GM19193 (cell line): ENCODE measurements around the gene BOLL.

Source experiments
- POLR2A ChIP-seq: IDR thresholded peaks from 4 replicates; pipeline ENCODE4 v1.6.1; 2011; ENCODE audit not compliant: insufficient read depth, insufficient read length; ENCODE audit errors: extremely low read depth

Gene BOLL

GRCh38 chr2:197804049-197804757, 19.1 kb upstream of the BOLL start, which contains the start of gene PLCL1:
PLCL1 (plus strand) TSS chr2:197804593.
- TF ChIP-seq POLR2A, result no peak

GRCh38 chr2:197803033-197803444, 17.9 kb upstream of the BOLL start:
- TF ChIP-seq POLR2A, result no peak

- no peak for TF ChIP-seq POLR2A
Observed at GRCh38 chr2:197801033-197801432, 15.9 kb upstream of the BOLL start.

- TF ChIP-seq POLR2A, result no peak
Observed at GRCh38 chr2:197800091-197800490, 15.0 kb upstream of the BOLL start.

GRCh38 chr2:197799068-197799467, 13.9 kb upstream of the BOLL start:
- no peak for TF ChIP-seq POLR2A

- TF ChIP-seq POLR2A, result no peak
Observed at GRCh38 chr2:197798187-197798586, 13.1 kb upstream of the BOLL start.

DNA sequence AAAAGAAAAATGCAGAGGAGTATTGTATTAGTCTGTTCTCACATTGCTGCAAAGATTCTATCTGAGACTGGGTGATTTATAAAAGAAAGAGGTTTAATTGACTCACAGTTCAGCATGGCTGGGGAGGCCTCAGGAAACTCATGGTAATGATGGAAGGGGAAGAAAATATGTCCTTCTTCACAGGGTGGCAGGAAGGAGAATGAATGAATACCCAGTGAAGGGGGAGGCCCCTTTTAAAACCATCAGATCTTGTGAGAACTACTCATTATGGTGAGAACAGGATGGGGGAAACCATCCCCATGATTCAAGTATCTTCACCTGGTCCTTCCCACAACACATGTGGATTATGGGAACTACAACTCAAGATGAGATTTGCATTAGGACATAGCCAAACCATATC, 10.2 kb upstream of the BOLL start:
- TF ChIP-seq POLR2A, result no peak

GRCh38 chr2:197793456-197793855, 8.3 kb upstream of the BOLL start:
- no peak for TF ChIP-seq POLR2A

- TF ChIP-seq POLR2A, result no peak
Observed at GRCh38 chr2:197786010-197786877, 1.1 kb upstream of the BOLL start.

GRCh38 chr2:197782126-197782525, 3.0 kb downstream of the BOLL start:
- TF ChIP-seq POLR2A, result no peak

GRCh38 chr2:197779261-197779660, 5.9 kb downstream of the BOLL start:
- no peak for TF ChIP-seq POLR2A

GRCh38 chr2:197777823-197778407, 7.2 kb downstream of the BOLL start:
- no peak for TF ChIP-seq POLR2A

- no peak for TF ChIP-seq POLR2A
Observed at GRCh38 chr2:197760293-197760657, 24.8 kb downstream of the BOLL start.

GRCh38 chr2:197759625-197760292, 25.4 kb downstream of the BOLL start:
- no peak for TF ChIP-seq POLR2A

DNA sequence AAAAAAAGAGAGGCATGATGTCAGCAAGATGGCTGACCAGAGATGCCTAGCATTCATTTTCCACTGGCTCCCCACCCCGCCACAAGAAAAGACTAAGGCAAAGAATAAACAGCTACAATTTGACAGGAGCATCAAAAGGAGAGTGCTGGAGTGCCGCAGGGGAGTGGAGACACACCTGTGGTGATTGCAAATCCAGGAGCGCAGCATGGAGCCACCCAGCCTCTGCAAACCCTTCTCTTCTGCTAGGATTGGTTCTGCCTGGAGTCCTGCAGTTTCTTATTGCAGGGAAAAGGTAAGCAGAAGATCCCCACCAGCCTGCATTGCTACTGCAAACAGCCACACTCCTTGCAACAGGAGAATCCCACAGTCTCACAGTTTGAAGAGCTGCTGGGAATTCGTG, 26.1 kb downstream of the BOLL start:
- TF ChIP-seq POLR2A, result no peak

GRCh38 chr2:197740200-197740599, 44.9 kb downstream of the BOLL start:
- TF ChIP-seq POLR2A, result no peak

- TF ChIP-seq POLR2A, result no peak
Observed at GRCh38 chr2:197727011-197727410, 58.1 kb downstream of the BOLL start.
